ENCODE measurements around the gene CALML3. TPM values are rescaled to one million over a fixed set of nuclear protein-coding genes. Genes with fewer than 3 reads are reported as not detected.

The CALML3 gene
- total RNA-seq, 1 experiment from 2014 or later: not detected

GRCh38 chr10:5497948-5498730, 26.6 kb upstream of the CALML3 start:
- no peaks in the 10 kb centered on the region for H3K9me2 ChIP-seq (ENCODE audit: insufficient read depth)
- H3K4me3 ChIP-seq: no peak overlapping the region
- intact Hi-C loops (cut with micrococcal nuclease; ENCODE audit: unreplicated experiment): no loop called here
- H3K4me2 ChIP-seq: no peak overlapping the region
- peaks cover 82% of the 10 kb centered on the region for H3K4me1 ChIP-seq (replicated peaks; ENCODE audit: insufficient read depth)
- H3K9me3 ChIP-seq (ENCODE audit: insufficient read depth, low read depth): no peaks in the 10 kb centered on the region
- DNase-seq: no peak
- no peaks in the 10 kb centered on the region for H3K79me2 ChIP-seq (ENCODE audit: low read depth)
- H2AFZ ChIP-seq: no peak overlapping the region
- H3F3A ChIP-seq (ENCODE audit: insufficient read depth, low read depth): peaks cover 10% of the 10 kb centered on the region
- CTCF ChIA-PET: no interaction called here
- no peak overlapping the region for H3K27ac ChIP-seq
- TF ChIP-seq CTCF (conservative IDR thresholded peaks at IDR 0.05) (no peak), EZH2 (IDR thresholded peaks at IDR 0.05; ENCODE audit: low read depth) (no peak)
- no TSS peak for BruUV-seq (replicated peaks)
- H3K36me3 ChIP-seq (ENCODE audit: low read depth): no peaks in the 10 kb centered on the region
- H4K20me1 ChIP-seq (ENCODE audit: insufficient read depth): no peaks in the 10 kb centered on the region
- POLR2A ChIA-PET (ENCODE audit: unreplicated experiment): interaction anchor here (0.8 kb wide), 1 partner anchor 50 kb away, joined by 5 read pairs; no protein-coding TSS in a partner anchor
- no peaks in the 10 kb centered on the region for H3K27me3 ChIP-seq (ENCODE audit: insufficient read depth, low read depth)

- POLR2A ChIA-PET (ENCODE audit: unreplicated experiment): interaction anchor here (0.8 kb wide), 1 partner anchor 49 kb away, joined by 5 read pairs; no protein-coding TSS in a partner anchor
- CTCF ChIA-PET: no interaction called here
These were observed 25.8 kb upstream of the CALML3 start for GRCh38 chr10:5498791-5499492.

More at GRCh38 chr10:5498791-5499492, 25.8 kb upstream of the CALML3 start:
- Histone ChIP-seq H3K4me1 (replicated peaks; ENCODE audit: insufficient read depth) (peaks cover 82% of the 10 kb centered on the region), H3K4me3 (no peak overlapping the region), H2AFZ (no peak overlapping the region), H4K20me1 (ENCODE audit: insufficient read depth) (no peaks in the 10 kb centered on the region), H3K36me3 (ENCODE audit: low read depth) (no peaks in the 10 kb centered on the region), H3K27ac (no peak overlapping the region), H3K4me2 (no peak overlapping the region), H3K9me3 (ENCODE audit: insufficient read depth, low read depth) (no peaks in the 10 kb centered on the region), H3F3A (ENCODE audit: insufficient read depth, low read depth) (peaks cover 5% of the 10 kb centered on the region; the same call in 1 of the 2 replicates), H3K79me2 (ENCODE audit: low read depth) (no peaks in the 10 kb centered on the region), H3K27me3 (ENCODE audit: insufficient read depth, low read depth) (no peaks in the 10 kb centered on the region), H3K9me2 (ENCODE audit: insufficient read depth) (no peaks in the 10 kb centered on the region)
- intact Hi-C loops (cut with micrococcal nuclease; ENCODE audit: unreplicated experiment): loop anchor here (1.0 kb wide), 1 partner anchor 33 kb away; no protein-coding TSS in a partner anchor
- TF ChIP-seq EZH2 (IDR thresholded peaks at IDR 0.05; ENCODE audit: low read depth): no peak
- TF ChIP-seq CTCF (conservative IDR thresholded peaks at IDR 0.05): no peak
- DNase-seq: no peak
- BruUV-seq (replicated peaks): no TSS peak
